ENCODE data around the gene RMC1. TPM values are rescaled to one million over a fixed set of nuclear protein-coding genes. Genes with fewer than 3 reads are reported as not detected.
A peak's percentile ranks its signal among the peaks of the same experiment; 100 is the strongest.

Gene RMC1
- total RNA-seq, 1 donor from 2014 or later = 28.3 TPM

DNA sequence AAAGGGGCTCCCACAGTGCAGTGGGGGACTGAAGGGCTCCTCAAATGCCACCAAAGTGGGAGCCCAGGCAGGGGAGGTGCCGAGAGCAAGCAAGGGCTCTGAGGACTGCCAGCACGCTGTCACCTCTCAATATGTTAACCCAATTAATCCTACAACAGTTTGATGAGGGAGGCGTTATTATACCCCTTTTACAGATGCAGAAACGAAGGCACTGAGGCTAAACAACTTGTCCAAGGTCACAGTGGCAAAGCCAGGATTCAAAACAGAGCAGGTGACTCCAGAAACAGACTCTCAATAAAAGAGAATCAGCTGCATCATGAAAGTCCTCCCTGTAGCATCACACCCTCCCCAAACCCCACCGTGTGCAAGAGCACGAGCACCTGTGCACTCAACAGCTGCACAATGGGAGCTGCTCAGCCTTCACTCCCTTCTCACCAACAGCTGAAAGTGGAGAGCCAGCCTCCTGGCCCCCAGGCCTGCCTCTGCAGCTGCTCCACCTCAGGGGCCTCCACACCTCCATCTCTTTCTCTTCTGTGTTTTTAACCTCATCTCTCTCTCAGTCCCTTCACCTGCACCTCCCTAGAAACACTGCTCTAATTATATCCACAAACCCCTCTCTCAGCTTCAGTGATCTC, 74.9 kb downstream of the RMC1 start:
- Mint-ChIP-seq H3K36me3 (ENCODE audit: low read depth, unreplicated experiment) (peaks cover 10% of the 10 kb centered on the region), H3K27me3 (ENCODE audit: low read depth, unreplicated experiment) (no peaks in the 10 kb centered on the region), H3K27ac (ENCODE audit: unreplicated experiment) (no peak overlapping the region), H3K9me3 (ENCODE audit: unreplicated experiment) (no peaks in the 10 kb centered on the region), H3K4me3 (ENCODE audit: unreplicated experiment) (no peak overlapping the region), H3K4me1 (ENCODE audit: low read depth, unreplicated experiment) (peaks cover 47% of the 10 kb centered on the region)
- no peak overlapping the region for H2AFZ ChIP-seq (ENCODE audit: low read depth, low read length)
- no peak overlapping the region for H3K27ac ChIP-seq (ENCODE audit: low read depth, low read length)
- H3K4me1 ChIP-seq (ENCODE audit: insufficient read depth, low read length) = peaks cover 22% of the 10 kb centered on the region
- H3K27me3 ChIP-seq (ENCODE audit: insufficient read depth, low read length) = no peaks in the 10 kb centered on the region
- DNase-seq (ENCODE audit: low read depth) = no peak
- no peak for FAIRE-seq
- TF ChIP-seq, protein P1, sequence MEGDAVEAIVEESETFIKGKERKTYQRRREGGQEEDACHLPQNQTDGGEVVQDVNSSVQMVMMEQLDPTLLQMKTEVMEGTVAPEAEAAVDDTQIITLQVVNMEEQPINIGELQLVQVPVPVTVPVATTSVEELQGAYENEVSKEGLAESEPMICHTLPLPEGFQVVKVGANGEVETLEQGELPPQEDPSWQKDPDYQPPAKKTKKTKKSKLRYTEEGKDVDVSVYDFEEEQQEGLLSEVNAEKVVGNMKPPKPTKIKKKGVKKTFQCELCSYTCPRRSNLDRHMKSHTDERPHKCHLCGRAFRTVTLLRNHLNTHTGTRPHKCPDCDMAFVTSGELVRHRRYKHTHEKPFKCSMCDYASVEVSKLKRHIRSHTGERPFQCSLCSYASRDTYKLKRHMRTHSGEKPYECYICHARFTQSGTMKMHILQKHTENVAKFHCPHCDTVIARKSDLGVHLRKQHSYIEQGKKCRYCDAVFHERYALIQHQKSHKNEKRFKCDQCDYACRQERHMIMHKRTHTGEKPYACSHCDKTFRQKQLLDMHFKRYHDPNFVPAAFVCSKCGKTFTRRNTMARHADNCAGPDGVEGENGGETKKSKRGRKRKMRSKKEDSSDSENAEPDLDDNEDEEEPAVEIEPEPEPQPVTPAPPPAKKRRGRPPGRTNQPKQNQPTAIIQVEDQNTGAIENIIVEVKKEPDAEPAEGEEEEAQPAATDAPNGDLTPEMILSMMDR (IDR thresholded peaks at IDR 0.05; ENCODE audit: insufficient read depth, low read depth, low read length) = no peak
- TF ChIP-seq EZH2 (IDR thresholded peaks at IDR 0.05; ENCODE audit: insufficient read depth, low read length) = no peak
- no peak overlapping the region for H3K4me2 ChIP-seq (ENCODE audit: low read length)
- no peak overlapping the region for H3K4me3 ChIP-seq (ENCODE audit: insufficient read depth, low read depth, low read length)
- peaks cover 74% of the 10 kb centered on the region for H4K20me1 ChIP-seq (ENCODE audit: insufficient read depth, low read length)
- no peaks in the 10 kb centered on the region for H3K9me3 ChIP-seq (ENCODE audit: insufficient read depth, low read depth, low read length)
- peaks cover 3% of the 10 kb centered on the region for H3K36me3 ChIP-seq (ENCODE audit: insufficient read depth, low read length)
- peaks cover 37% of the 10 kb centered on the region for H3K79me2 ChIP-seq (ENCODE audit: insufficient read depth, low read length)
- H3K9ac ChIP-seq (ENCODE audit: low read length) = no peak overlapping the region

DNA sequence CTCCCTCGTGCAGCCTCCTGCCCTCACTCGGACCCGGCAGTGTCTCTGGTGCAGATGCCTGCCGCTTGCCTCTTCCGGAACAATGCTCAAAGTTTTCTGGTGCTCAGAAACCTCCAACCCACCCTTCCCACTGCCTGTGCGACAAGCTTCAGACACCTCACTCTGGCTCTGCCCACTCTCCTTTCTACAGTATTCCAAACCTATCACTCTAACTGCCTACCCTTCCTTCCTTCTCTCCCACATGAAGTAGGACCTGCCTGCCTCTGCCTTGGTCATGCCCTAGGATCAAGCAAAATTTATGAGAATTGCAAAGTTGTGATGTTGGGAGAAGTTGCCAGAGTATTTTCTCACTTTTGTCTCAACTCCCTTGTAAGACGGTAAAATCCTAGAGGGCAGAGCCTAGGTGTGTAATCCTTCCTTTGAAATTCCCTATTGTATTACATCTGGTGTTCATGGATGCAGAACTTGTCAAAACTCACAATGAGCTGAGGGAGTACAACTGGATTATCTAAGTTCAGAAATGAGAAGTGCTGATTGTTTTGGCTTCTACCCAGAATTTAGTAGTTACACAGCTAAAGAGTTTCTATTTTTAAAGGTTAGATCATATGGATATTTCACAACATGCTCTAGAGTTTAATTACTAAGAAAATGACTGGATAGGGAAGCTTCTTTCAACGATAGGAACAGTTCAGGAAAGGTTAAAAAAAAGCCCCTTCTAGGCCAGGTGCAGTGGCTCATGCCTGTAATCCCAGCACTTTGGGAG, 75.8 kb downstream of the RMC1 start:
- no peaks in the 10 kb centered on the region for H3K9me3 Mint-ChIP-seq (ENCODE audit: unreplicated experiment)
- no peak overlapping the region for H2AFZ ChIP-seq (ENCODE audit: low read depth, low read length)
- H3K79me2 ChIP-seq (ENCODE audit: insufficient read depth, low read length) = peaks cover 46% of the 10 kb centered on the region
- peaks cover 10% of the 10 kb centered on the region for H3K36me3 Mint-ChIP-seq (ENCODE audit: low read depth, unreplicated experiment)
- H3K4me1 ChIP-seq (ENCODE audit: insufficient read depth, low read length) = peaks cover 17% of the 10 kb centered on the region
- no peak for TF ChIP-seq EZH2 (IDR thresholded peaks at IDR 0.05; ENCODE audit: insufficient read depth, low read length)
- TF ChIP-seq, protein P1 (IDR thresholded peaks at IDR 0.05; ENCODE audit: insufficient read depth, low read depth, low read length) = no peak
- FAIRE-seq = no peak
- H3K9me3 ChIP-seq (ENCODE audit: insufficient read depth, low read depth, low read length) = no peaks in the 10 kb centered on the region
- H3K27me3 ChIP-seq (ENCODE audit: insufficient read depth, low read length) = no peaks in the 10 kb centered on the region
- DNase-seq (ENCODE audit: low read depth) = peak; percentile 42
- H3K4me2 ChIP-seq (ENCODE audit: low read length) = no peak overlapping the region
- no peak overlapping the region for H3K4me3 ChIP-seq (ENCODE audit: insufficient read depth, low read depth, low read length)
- peaks cover 74% of the 10 kb centered on the region for H4K20me1 ChIP-seq (ENCODE audit: insufficient read depth, low read length)
- H3K4me3 Mint-ChIP-seq (ENCODE audit: unreplicated experiment) = no peak overlapping the region
- H3K27ac Mint-ChIP-seq (ENCODE audit: unreplicated experiment) = no peak overlapping the region
- H3K27ac ChIP-seq (ENCODE audit: low read depth, low read length) = no peak overlapping the region
- no peaks in the 10 kb centered on the region for H3K27me3 Mint-ChIP-seq (ENCODE audit: low read depth, unreplicated experiment)
- H3K4me1 Mint-ChIP-seq (ENCODE audit: low read depth, unreplicated experiment) = peaks cover 47% of the 10 kb centered on the region
- no peaks in the 10 kb centered on the region for H3K36me3 ChIP-seq (ENCODE audit: insufficient read depth, low read length)
- no peak overlapping the region for H3K9ac ChIP-seq (ENCODE audit: low read length)

All from astrocyte (in vitro differentiated cells and primary cell).